NCI-H524 (cell line): ENCODE measurements around the gene PPP4C.

Experiments
- DNase-seq, 2 experiments: peaks; one replicate each; lab custom pipeline; 2025; lab: John Stamatoyannopoulos, UW

PPP4C gene

GRCh38 chr16:30082545-30083090 lies 6.8 kb downstream of the PPP4C start:
- no peak for DNase-seq

GRCh38 chr16:30083216-30084055 lies 7.6 kb downstream of the PPP4C start:
- DNase-seq, result no peak

GRCh38 chr16:30084096-30084815 lies 8.5 kb downstream of the PPP4C start:
- no peak for DNase-seq

- DNase-seq, result no peak
Observed at GRCh38 chr16:30084816-30085159, 9.0 kb downstream of the PPP4C start.

- DNase-seq, result no peak
Observed at GRCh38 chr16:30085247-30085646, 9.5 kb downstream of the PPP4C start.

- no peak for DNase-seq
Observed at GRCh38 chr16:30085820-30086219, 10.0 kb downstream of the PPP4C start.

- DNase-seq, result no peak
Observed at GRCh38 chr16:30086291-30087140, 10.7 kb downstream of the PPP4C start.

- DNase-seq, result no peak
Observed at GRCh38 chr16:30087181-30087898, 11.5 kb downstream of the PPP4C start.

GRCh38 chr16:30088237-30088831 lies 12.5 kb downstream of the PPP4C start:
- no peak for DNase-seq

GRCh38 chr16:30088832-30089624 lies 13.2 kb downstream of the PPP4C start:
- DNase-seq, result no peak

GRCh38 chr16:30090610-30091331 lies 15.0 kb downstream of the PPP4C start:
- DNase-seq, result no peak

GRCh38 chr16:30091474-30092372 lies 15.9 kb downstream of the PPP4C start, which contains the start of gene TBX6:
Gene TBX6, minus strand, starts transcription at chr16:30091924. Its CDS starts 731 bp downstream, at chr16:30091193.
- DNase-seq, result peak; percentile 90 to 95

GRCh38 chr16:30092373-30093010 lies 16.7 kb downstream of the PPP4C start:
- DNase-seq, result peak; percentile 61 to 84

- no peak for DNase-seq
Observed at GRCh38 chr16:30094541-30095165, 18.9 kb downstream of the PPP4C start.

- DNase-seq, result no peak
Observed at GRCh38 chr16:30095166-30096078, 19.6 kb downstream of the PPP4C start.
